HepG2 (cell line): ENCODE results near the gene CACNA2D1. TPM values are rescaled to one million over a fixed set of nuclear protein-coding genes. Genes with fewer than 3 reads are reported as not detected.

Source experiments
- ATAC-seq: fragments of 200-7000 bp; cut with Tn5 transposase; 3 replicates; pipeline ENCODE4 v1.9.1; 2020; ENCODE audit warnings: mild to moderate bottlenecking, moderate library complexity
- Bru-seq: library from RNA; stranded (reverse); fragments of 400-500 nt; gene quantifications from one replicate; lab custom pipeline; 2021; lab: Mats Ljungman, UMichigan
- BruChase-seq, 2 experiments: library from RNA; stranded (reverse); fragments of 400-500 nt; gene quantifications; one replicate each; lab custom pipeline; 2021; lab: Mats Ljungman, UMichigan
- BruUV-seq: library from RNA; stranded (reverse); fragments of 400-500 nt; replicated peaks from 2 replicates; lab custom pipeline; 2021; lab: Mats Ljungman, UMichigan
- CTCF ChIA-PET: fragments of 300-600 bp; formaldehyde crosslinking; extraction: SDS; loops from one replicate; lab custom pipeline; 2021; ENCODE audit warnings: low total read pairs, inconsistent platforms, low intra/inter-chr PET ratio; lab: Yijun Ruan, JAX
- POLR2A ChIA-PET: fragments of 350-600 bp; sonication (Branson Sonifier 250); formaldehyde crosslinking; loops from one replicate; lab custom pipeline; 2020; ENCODE audit warnings: antibody characterized with exemption, inconsistent platforms; lab: Yijun Ruan, JAX
- DNase-seq: peaks from one replicate; pipeline ENCODE4 v3.0.0-alpha.2; 2015; ENCODE audit warnings: low spot score
- FAIRE-seq: peaks from 3 replicates; lab custom pipeline; 2011; peaks lifted over from hg19 to GRCh38; lab: Jason Lieb, UNC
- H2AFZ ChIP-seq: one replicate; pipeline ENCODE4 v1.6.1; 2011; ENCODE audit warnings: low read length, inconsistent platforms
- H3K27ac ChIP-seq: fragments of 300-600 bp; 3 replicates; pipeline ENCODE4 v1.8.0; 2011; ENCODE audit warnings: mixed run types, mild to moderate bottlenecking, mixed read lengths, low read length, inconsistent platforms; ENCODE audit not compliant: insufficient read depth; ENCODE audit errors: extremely low read length
- H3K27me3 ChIP-seq, 2 experiments: fragments of 200-600 bp in 1 of 2; 2 replicates in 1 of 2; 3 replicates in 1 of 2; pipeline versions ENCODE4 v1.6.0 to v1.8.0; 2011; ENCODE audit warnings: low read length in 2 of 2, mild to moderate bottlenecking in 2 of 2, moderate library complexity in 2 of 2, inconsistent platforms in 1 of 2; ENCODE audit not compliant: insufficient read depth in 2 of 2, control insufficient read depth in 1 of 2
- H3K36me3 ChIP-seq, 2 experiments: fragments of 200-600 bp in 1 of 2; replicated peaks in 1 of 2; 2 replicates in 1 of 2; 3 replicates in 1 of 2; pipeline versions ENCODE4 v1.5.1 to v1.8.0; 2011; ENCODE audit warnings: low read length in 2 of 2, inconsistent platforms in 1 of 2; ENCODE audit not compliant: insufficient read depth in 2 of 2, control insufficient read depth in 1 of 2
- H3K4me1 ChIP-seq: 2 replicates; pipeline ENCODE4 v1.5.1; 2012; ENCODE audit warnings: low read length, inconsistent platforms; ENCODE audit not compliant: insufficient read depth
- H3K4me2 ChIP-seq: 2 replicates; pipeline ENCODE4 v1.6.0; 2011; ENCODE audit warnings: low read depth, low read length, inconsistent platforms
- H3K4me3 ChIP-seq, 3 experiments: fragments of 200-600 bp in 1 of 3; sonication (generic), shearing (Covaris generic) in 1 of 3; replicated peaks in 1 of 3; 2 replicates each; pipeline ENCODE4 v1.5.1; 2011 to 2016; ENCODE audit warnings: low read length in 3 of 3, inconsistent platforms in 2 of 3, low read depth in 2 of 3, mild to moderate bottlenecking in 2 of 3, control low read depth in 1 of 3, mixed read lengths in 1 of 3; ENCODE audit not compliant: insufficient read depth in 1 of 3
- H3K79me2 ChIP-seq: one replicate; pipeline ENCODE4 v1.6.1; 2011; ENCODE audit warnings: low read length, inconsistent platforms; ENCODE audit not compliant: insufficient read depth
- H3K9ac ChIP-seq: 2 replicates; pipeline ENCODE4 v1.6.0; 2011; ENCODE audit warnings: mild to moderate bottlenecking, low read depth, low read length, inconsistent platforms; ENCODE audit not compliant: insufficient read depth
- H3K9me3 ChIP-seq: 2 replicates; pipeline ENCODE4 v1.5.1; 2012; ENCODE audit warnings: mild to moderate bottlenecking, low read length
- H4K20me1 ChIP-seq: 2 replicates; pipeline ENCODE4 v1.6.0; 2011; ENCODE audit warnings: inconsistent platforms, mild to moderate bottlenecking, low read length, moderate library complexity; ENCODE audit not compliant: insufficient read depth
- ARHGAP35 ChIP-seq: sonication (generic); formaldehyde crosslinking; IDR thresholded peaks from 2 replicates; pipeline ENCODE4 v1.9.0; 2022; ENCODE audit warnings: mild to moderate bottlenecking, inconsistent platforms, moderate library complexity, missing genetic modification reagents, borderline replicate concordance
- HNRNPLL ChIP-seq: fragments of 200-400 bp; formaldehyde crosslinking; IDR thresholded peaks from 2 replicates; pipeline ENCODE4 v1.6.1; 2017; ENCODE audit warnings: mild to moderate bottlenecking, low read depth, low read length; ENCODE audit not compliant: poor library complexity, severe bottlenecking
- NFATC3 ChIP-seq: sonication (generic); formaldehyde crosslinking; IDR thresholded peaks from 2 replicates; pipeline ENCODE4 v1.5.1; 2020; ENCODE audit warnings: mild to moderate bottlenecking, missing genetic modification reagents
- NFKB2 ChIP-seq: sonication (generic); formaldehyde crosslinking; IDR thresholded peaks from 2 replicates; pipeline ENCODE4 v1.4.0; 2020; ENCODE audit warnings: missing genetic modification reagents, borderline replicate concordance
- U2AF2 ChIP-seq: fragments of 200-400 bp; formaldehyde crosslinking; IDR thresholded peaks from 2 replicates; pipeline ENCODE4 v1.6.1; 2017; ENCODE audit warnings: low read depth, mild to moderate bottlenecking, low read length
- YEATS2 ChIP-seq: sonication (generic); formaldehyde crosslinking; IDR thresholded peaks from 2 replicates; pipeline ENCODE4 v1.4.0; 2020; ENCODE audit warnings: missing genetic modification reagents, borderline replicate concordance
- YY1 ChIP-seq: IDR thresholded peaks from 2 replicates; pipeline ENCODE4 v1.6.1; 2011; ENCODE audit warnings: low read length, low read depth, moderate library complexity, mild to moderate bottlenecking; ENCODE audit not compliant: insufficient read depth, insufficient replicate concordance
- ZNF335 ChIP-seq: sonication (generic); formaldehyde crosslinking; IDR thresholded peaks from 2 replicates; pipeline ENCODE4 v1.4.0; 2020; ENCODE audit warnings: missing genetic modification reagents
- WGBS: methylation state at CpG from one replicate; pipeline ENCODE4 v1.1.6; 2017; ENCODE audit warnings: low lambda C conversion rate; 5-methylcytosine and 5-hydroxymethylcytosine counted together
- in situ Hi-C: cut with HindIII; loops from 2 replicates; pipeline ENCODE4 v1.10.0; 2017; ENCODE audit warnings: low pct_unique_long_range_greater_than_20kb; ENCODE audit not compliant: extremely low pct_ligation_motif_present
- intact Hi-C: fragments of 100-400 bp; cut with micrococcal nuclease; formaldehyde crosslinking; loops from one replicate; pipeline ENCODE4 v1.10.0; 2022; ENCODE audit not compliant: unreplicated experiment
- long read RNA-seq, 2 experiments: library from RNA in 1 of 2; library from polyadenylated mRNA in 1 of 2; stranded (forward) in 1 of 2; unstranded in 1 of 2; transcript quantifications; one replicate each; pipeline ENCODE4 v2.0.0, GENCODE V29; 2019 to 2022
- polyA minus RNA-seq, 3 experiments: library from RNA; depleted of rRNA, polyadenylated mRNA; stranded (reverse); fragments of >200 nt; gene quantifications; 2 replicates each; pipeline ENCODE4 v1.2.3, GENCODE V29; 2011; ENCODE audit warnings: low replicate concordance in 1 of 3
- polyA plus RNA-seq, 8 experiments: library from polyadenylated mRNA; depleted of rRNA in 3 of 8; stranded (reverse) in 7 of 8; unstranded in 1 of 8; fragments of >200 nt; fragmentation: Illumina TruSeq in 4 of 8; extraction: Trizol in 4 of 8; gene quantifications; 2 replicates each; pipeline versions ENCODE4 v1.2.1 to v1.2.3, GENCODE V29; 2011 to 2016; ENCODE audit warnings: low read depth in 4 of 8, missing spikeins in 1 of 8, mixed read lengths in 1 of 8; ENCODE audit not compliant: insufficient read depth in 1 of 8
- total RNA-seq, 5 experiments: library from RNA; depleted of rRNA; stranded (reverse); fragments of >200 nt; fragmentation: Illumina TruSeq; extraction: Trizol; gene quantifications; 2 replicates each; pipeline ENCODE4 v1.2.3, GENCODE V29; 2016; ENCODE audit warnings: low read depth in 1 of 5
- TF ChIP-seq, protein P1 (sequence below): sonication (generic); formaldehyde crosslinking; IDR thresholded peaks from 2 replicates; pipeline ENCODE4 v1.4.0; 2020; ENCODE audit warnings: mild to moderate bottlenecking, missing genetic modification reagents
- TF ChIP-seq, protein P2 (sequence below): sonication (generic); formaldehyde crosslinking; IDR thresholded peaks from 2 replicates; pipeline ENCODE4 v1.8.0; 2022; ENCODE audit warnings: mild to moderate bottlenecking, missing genetic modification reagents, moderate library complexity

CACNA2D1 gene
- not detected in 2 replicates for total RNA-seq (2016; rRNA removed; fragmentation: Illumina TruSeq; extraction: Trizol)
- not detected in 2 replicates for total RNA-seq (2016; cell fraction: cytosol; rRNA removed; fragmentation: Illumina TruSeq; extraction: Trizol; ENCODE audit: low read depth)
- total RNA-seq (2016; cell fraction: insoluble cytoplasmic fraction; rRNA removed; fragmentation: Illumina TruSeq; extraction: Trizol): not detected in 2 replicates
- total RNA-seq (2016; cell fraction: membrane; rRNA removed; fragmentation: Illumina TruSeq; extraction: Trizol): not detected in 2 replicates
- not detected in 2 replicates for total RNA-seq (2016; cell fraction: nucleus; rRNA removed; fragmentation: Illumina TruSeq; extraction: Trizol)
- not detected in 2 replicates for polyA plus RNA-seq (2011; rRNA removed)
- not detected in 2 replicates for polyA plus RNA-seq (2011; cell fraction: cytosol; rRNA removed)
- polyA plus RNA-seq (2011; cell fraction: nucleus; rRNA removed): not detected in 2 replicates
- polyA plus RNA-seq (2012): not detected in 2 replicates
- polyA plus RNA-seq (2016; cell fraction: cytosol; fragmentation: Illumina TruSeq; extraction: Trizol; ENCODE audit: low read depth): not detected in 2 replicates
- polyA plus RNA-seq (2016; cell fraction: insoluble cytoplasmic fraction; fragmentation: Illumina TruSeq; extraction: Trizol; ENCODE audit: low read depth): not detected in 2 replicates
- not detected in 2 replicates for polyA plus RNA-seq (2016; cell fraction: membrane; fragmentation: Illumina TruSeq; extraction: Trizol; ENCODE audit: low read depth)
- polyA plus RNA-seq (2016; cell fraction: nucleus; fragmentation: Illumina TruSeq; extraction: Trizol; ENCODE audit: insufficient read depth, low read depth): not detected in 2 replicates
- polyA minus RNA-seq (2011; rRNA and poly(A)+ RNA removed; ENCODE audit: low replicate concordance): 19.0 TPM in 1 of 2 replicates, not detected in the other
- polyA minus RNA-seq (2011; cell fraction: cytosol; rRNA and poly(A)+ RNA removed): not detected in 2 replicates
- polyA minus RNA-seq (2011; cell fraction: nucleus; rRNA and poly(A)+ RNA removed): not detected in 2 replicates
- Bru-seq, nascent RNA: percentile 6 among the genes with signal in this experiment
- percentile 3 among the genes with signal in this experiment for BruChase-seq, experiment 1, labeled RNA remaining after a 6-hour chase
- BruChase-seq, experiment 2, labeled RNA remaining after a 2-hour chase: percentile 5 among the genes with signal in this experiment
- long read RNA-seq, experiment 1: 0 reads
- long read RNA-seq, experiment 2: 0 reads

DNA sequence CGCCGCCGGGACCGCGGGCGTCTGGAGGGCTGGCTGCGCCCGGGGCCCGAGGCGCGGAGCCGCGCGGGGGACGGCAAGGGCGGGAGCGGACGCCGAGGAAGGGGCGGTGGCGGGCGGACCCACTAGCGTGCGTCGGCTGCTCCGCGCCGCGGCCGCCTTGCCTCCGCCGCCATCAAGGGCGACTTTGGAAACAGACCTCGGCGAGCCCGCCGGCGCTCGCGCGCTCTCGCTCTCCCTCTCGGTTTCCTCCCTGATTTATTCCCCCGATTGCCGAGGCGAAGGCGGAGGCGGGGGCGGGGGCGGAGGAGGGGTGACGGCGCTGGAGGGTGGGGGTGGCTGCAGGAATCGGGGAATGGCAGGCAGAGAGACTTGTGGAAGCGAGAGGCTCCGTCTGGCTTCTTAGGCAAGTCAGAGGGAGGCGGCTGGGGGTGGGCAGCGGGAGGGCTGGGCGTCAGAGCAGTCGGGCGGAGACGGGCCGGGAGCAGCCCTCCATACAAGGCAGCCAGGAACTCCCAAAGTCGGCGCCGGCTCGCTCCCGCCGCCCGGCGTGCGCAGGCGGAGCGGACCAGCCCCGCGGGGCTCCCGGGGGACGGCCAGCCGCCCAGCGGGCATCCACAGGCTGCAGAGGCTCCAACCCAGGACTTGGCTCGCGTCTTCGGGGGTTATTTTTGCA, at the start of gene CACNA2D1:
Gene CACNA2D1, minus strand, starts transcription at position 231 of the 673 bp plus-strand sequence.
- Histone ChIP-seq H2AFZ (no peak within 1 kb of the TSS), H4K20me1 (no peaks in the 10 kb centered on the region), H3K36me3 (no peaks in the 10 kb centered on the region), H3K4me1 (peaks cover 5% of the 10 kb centered on the region; the same call in 1 of the 2 replicates), H3K9ac (no peak within 1 kb of the TSS), H3K79me2 (no peaks in the 10 kb centered on the region), H3K4me3 (peak within 1 kb of the TSS in 2 of 3 experiments; percentile 39 to 52; a peak in 4 of 6 replicates), H3K9me3 (no peaks in the 10 kb centered on the region), H3K4me2 (peak within 1 kb of the TSS; percentile 57), H3K27me3 (peaks cover 0 to 16% of the 10 kb centered on the region in 2 experiments; a peak in 3 of 5 replicates), H3K27ac (no peak within 1 kb of the TSS)
- ChIA-PET CTCF (no interaction called here), POLR2A (no interaction called here)
- FAIRE-seq (no peak), ATAC-seq (peak; percentile 96), DNase-seq (no peak)
- TF ChIP-seq, protein P1, sequence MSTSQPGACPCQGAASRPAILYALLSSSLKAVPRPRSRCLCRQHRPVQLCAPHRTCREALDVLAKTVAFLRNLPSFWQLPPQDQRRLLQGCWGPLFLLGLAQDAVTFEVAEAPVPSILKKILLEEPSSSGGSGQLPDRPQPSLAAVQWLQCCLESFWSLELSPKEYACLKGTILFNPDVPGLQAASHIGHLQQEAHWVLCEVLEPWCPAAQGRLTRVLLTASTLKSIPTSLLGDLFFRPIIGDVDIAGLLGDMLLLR: no peak
- TF ChIP-seq NFKB2 (CRISPR knock-in tag) (no peak), ARHGAP35 (CRISPR knock-in tag) (no peak), YY1 (peak; percentile 27), YEATS2 (no peak), NFATC3 (CRISPR knock-in tag) (no peak), U2AF2 (no peak), ZNF335 (no peak), HNRNPLL (peak; percentile 44)
- TF ChIP-seq, protein P2, sequence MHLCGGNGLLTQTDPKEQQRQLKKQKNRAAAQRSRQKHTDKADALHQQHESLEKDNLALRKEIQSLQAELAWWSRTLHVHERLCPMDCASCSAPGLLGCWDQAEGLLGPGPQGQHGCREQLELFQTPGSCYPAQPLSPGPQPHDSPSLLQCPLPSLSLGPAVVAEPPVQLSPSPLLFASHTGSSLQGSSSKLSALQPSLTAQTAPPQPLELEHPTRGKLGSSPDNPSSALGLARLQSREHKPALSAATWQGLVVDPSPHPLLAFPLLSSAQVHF: no peak
- in situ Hi-C loops: no loop called here
- BruUV-seq: no TSS peak
- intact Hi-C loops: no loop called here
- WGBS: 0% methylated on average over 4 of the region's 82 CpGs
